ENCODE results near the gene CSGALNACT2. TPM values are rescaled to one million over a fixed set of nuclear protein-coding genes. Genes with fewer than 3 reads are reported as not detected.

Gene CSGALNACT2
- total RNA-seq, 1 experiment from 2014 or later, result 10.0 TPM

GRCh38 chr10:43214956-43215561 lies 76.8 kb downstream of the CSGALNACT2 start:
- H3K9me3 Mint-ChIP-seq (ENCODE audit: low read depth, unreplicated experiment), result no peaks in the 10 kb centered on the region
- H3K27me3 Mint-ChIP-seq (ENCODE audit: unreplicated experiment), result peaks cover 23% of the 10 kb centered on the region
- no peak for TF ChIP-seq CTCF (IDR thresholded peaks at IDR 0.05; ENCODE audit: unreplicated experiment)
- no peak for DNase-seq
- no peaks in the 10 kb centered on the region for H3K4me1 Mint-ChIP-seq (ENCODE audit: low read depth, unreplicated experiment)
- no peak overlapping the region for H3K4me3 Mint-ChIP-seq (ENCODE audit: low read depth, unreplicated experiment)
- CTCF ChIA-PET, result no interaction called here
- BruUV-seq (replicated peaks), result no TSS peak
- H3K36me3 Mint-ChIP-seq (ENCODE audit: insufficient read depth, unreplicated experiment), result no peaks in the 10 kb centered on the region
- H3K27ac Mint-ChIP-seq (ENCODE audit: unreplicated experiment), result no peak overlapping the region
- intact Hi-C loops (cut with micrococcal nuclease; ENCODE audit: unreplicated experiment), result no loop called here

- DNase-seq, result no peak
- no peaks in the 10 kb centered on the region for H3K9me3 Mint-ChIP-seq (ENCODE audit: low read depth, unreplicated experiment)
- no peak overlapping the region for H3K4me3 Mint-ChIP-seq (ENCODE audit: low read depth, unreplicated experiment)
- H3K36me3 Mint-ChIP-seq (ENCODE audit: insufficient read depth, unreplicated experiment), result no peaks in the 10 kb centered on the region
- no TSS peak for BruUV-seq (replicated peaks)
- H3K27me3 Mint-ChIP-seq (ENCODE audit: unreplicated experiment), result peaks cover 23% of the 10 kb centered on the region
- no peaks in the 10 kb centered on the region for H3K4me1 Mint-ChIP-seq (ENCODE audit: low read depth, unreplicated experiment)
- TF ChIP-seq CTCF (IDR thresholded peaks at IDR 0.05; ENCODE audit: unreplicated experiment), result no peak
- CTCF ChIA-PET, result no interaction called here
- no peak overlapping the region for H3K27ac Mint-ChIP-seq (ENCODE audit: unreplicated experiment)
- intact Hi-C loops (cut with micrococcal nuclease; ENCODE audit: unreplicated experiment), result no loop called here
Observed at GRCh38 chr10:43215758-43216455, 77.7 kb downstream of the CSGALNACT2 start.

GRCh38 chr10:43216931-43217562 lies 78.8 kb downstream of the CSGALNACT2 start:
- no peaks in the 10 kb centered on the region for H3K9me3 Mint-ChIP-seq (ENCODE audit: low read depth, unreplicated experiment)
- H3K27me3 Mint-ChIP-seq (ENCODE audit: unreplicated experiment), result peaks cover 23% of the 10 kb centered on the region
- H3K4me3 Mint-ChIP-seq (ENCODE audit: low read depth, unreplicated experiment), result no peak overlapping the region
- no peak for TF ChIP-seq CTCF (IDR thresholded peaks at IDR 0.05; ENCODE audit: unreplicated experiment)
- no peaks in the 10 kb centered on the region for H3K36me3 Mint-ChIP-seq (ENCODE audit: insufficient read depth, unreplicated experiment)
- intact Hi-C loops (cut with micrococcal nuclease; ENCODE audit: unreplicated experiment), result no loop called here
- no TSS peak for BruUV-seq (replicated peaks)
- H3K4me1 Mint-ChIP-seq (ENCODE audit: low read depth, unreplicated experiment), result no peaks in the 10 kb centered on the region
- DNase-seq, result no peak
- CTCF ChIA-PET, result interaction anchor here (0.6 kb wide), 1 partner anchor 59 kb away, joined by 7 read pairs; no protein-coding TSS in a partner anchor
- H3K27ac Mint-ChIP-seq (ENCODE audit: unreplicated experiment), result no peak overlapping the region

- no peak for TF ChIP-seq CTCF (IDR thresholded peaks at IDR 0.05; ENCODE audit: unreplicated experiment)
- no peak overlapping the region for H3K27ac Mint-ChIP-seq (ENCODE audit: unreplicated experiment)
- H3K9me3 Mint-ChIP-seq (ENCODE audit: low read depth, unreplicated experiment), result no peaks in the 10 kb centered on the region
Observed at GRCh38 chr10:43217563-43218205, 79.4 kb downstream of the CSGALNACT2 start.

More at GRCh38 chr10:43217563-43218205, 79.4 kb downstream of the CSGALNACT2 start:
- CTCF ChIA-PET, result interaction anchor here (0.6 to 1.1 kb wide), 2 partner anchors 15 to 60 kb away, joined by 3 to 7 read pairs; no protein-coding TSS in a partner anchor
- no peak overlapping the region for H3K4me3 Mint-ChIP-seq (ENCODE audit: low read depth, unreplicated experiment)
- DNase-seq, result no peak
- intact Hi-C loops (cut with micrococcal nuclease; ENCODE audit: unreplicated experiment), result no loop called here
- H3K27me3 Mint-ChIP-seq (ENCODE audit: unreplicated experiment), result peaks cover 23% of the 10 kb centered on the region
- BruUV-seq (replicated peaks), result no TSS peak
- H3K36me3 Mint-ChIP-seq (ENCODE audit: insufficient read depth, unreplicated experiment), result no peaks in the 10 kb centered on the region
- no peaks in the 10 kb centered on the region for H3K4me1 Mint-ChIP-seq (ENCODE audit: low read depth, unreplicated experiment)
